GM18526 (cell line): ENCODE measurements around the gene SPAG5.
A peak's percentile ranks its signal among the peaks of the same experiment; 100 is the strongest.

Source experiments
- POLR2A ChIP-seq: IDR thresholded peaks from 3 replicates; pipeline ENCODE4 v1.6.1; 2011; ENCODE audit not compliant: insufficient read length; ENCODE audit errors: extremely low read depth

The SPAG5 gene

DNA sequence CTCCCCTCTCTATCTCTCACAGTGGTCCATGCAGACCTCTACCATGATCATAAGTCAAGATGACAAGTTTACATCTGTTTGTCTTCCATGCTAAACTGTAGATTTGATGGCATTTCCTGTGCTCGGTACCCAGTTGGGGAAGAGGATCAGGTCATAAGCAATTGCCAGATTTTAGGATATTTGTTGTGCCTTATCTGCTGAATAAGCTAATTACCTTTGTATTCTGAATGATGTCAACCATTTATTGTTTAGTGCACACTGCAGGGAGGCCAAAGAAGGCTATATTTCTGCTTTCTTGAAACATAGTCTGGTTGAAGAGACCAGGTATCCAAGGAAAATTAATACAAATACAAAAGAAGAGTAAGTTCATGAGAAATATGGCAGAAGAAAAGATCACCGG is 16.3 kb downstream of the SPAG5 start:
- no peak for TF ChIP-seq POLR2A

DNA sequence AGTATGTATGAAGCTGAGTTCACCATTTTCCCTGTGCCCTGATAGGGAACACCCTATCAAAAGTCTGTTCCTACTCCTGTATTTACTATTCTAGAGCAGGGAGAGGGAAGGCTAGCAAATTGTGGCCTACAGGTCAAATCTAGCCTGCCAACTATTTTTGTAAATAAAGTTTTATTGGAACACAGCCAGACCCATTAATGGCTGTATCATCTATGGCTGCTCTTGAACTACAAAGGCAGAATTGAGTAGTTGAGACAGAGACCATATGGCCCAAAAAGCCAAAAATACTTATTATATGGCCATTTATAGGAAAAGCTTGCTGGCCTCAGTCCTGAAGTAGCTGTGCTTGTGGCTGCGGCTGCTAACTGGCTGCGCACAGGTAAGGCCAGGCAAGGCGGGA is 17.9 kb downstream of the SPAG5 start:
- no peak for TF ChIP-seq POLR2A

GRCh38 chr17:28579526-28579925 is 19.3 kb downstream of the SPAG5 start:
- TF ChIP-seq POLR2A: no peak

GRCh38 chr17:28578246-28579195 is 20.3 kb downstream of the SPAG5 start:
- no peak for TF ChIP-seq POLR2A

GRCh38 chr17:28577466-28577824 is 21.4 kb downstream of the SPAG5 start:
- no peak for TF ChIP-seq POLR2A

- TF ChIP-seq POLR2A: peak; percentile 86
These were observed 21.9 kb downstream of the SPAG5 start, which contains the start of gene ALDOC for GRCh38 chr17:28576758-28577465. ALDOC (minus strand) TSS chr17:28576895; CDS start chr17:28575532, 1,363 bp downstream.

- TF ChIP-seq POLR2A: no peak
These were observed 23.6 kb downstream of the SPAG5 start for GRCh38 chr17:28575126-28575795.

GRCh38 chr17:28574526-28574925 is 24.3 kb downstream of the SPAG5 start:
- no peak for TF ChIP-seq POLR2A

GRCh38 chr17:28573966-28574480 is 24.8 kb downstream of the SPAG5 start:
- no peak for TF ChIP-seq POLR2A

DNA sequence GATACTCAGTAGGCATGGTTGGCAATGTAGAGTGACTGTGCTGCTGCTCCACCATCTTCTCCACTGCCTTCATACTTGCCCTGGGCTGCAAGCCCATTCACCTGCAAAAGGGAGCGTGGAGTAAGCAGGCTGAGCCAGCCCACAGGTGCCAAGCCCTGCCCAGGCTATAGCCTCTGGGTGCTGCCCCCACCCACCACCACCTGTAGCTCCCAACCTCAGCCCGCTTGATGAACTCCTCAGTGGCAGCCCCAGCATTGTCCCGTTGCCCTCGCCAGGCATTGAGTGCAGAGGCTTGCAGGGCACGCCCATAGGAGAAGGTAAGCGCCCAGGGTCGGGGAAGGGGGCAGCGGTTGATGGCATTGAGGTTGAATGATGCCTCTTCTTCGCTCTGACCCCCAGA is 25.3 kb downstream of the SPAG5 start:
- no peak for TF ChIP-seq POLR2A

DNA sequence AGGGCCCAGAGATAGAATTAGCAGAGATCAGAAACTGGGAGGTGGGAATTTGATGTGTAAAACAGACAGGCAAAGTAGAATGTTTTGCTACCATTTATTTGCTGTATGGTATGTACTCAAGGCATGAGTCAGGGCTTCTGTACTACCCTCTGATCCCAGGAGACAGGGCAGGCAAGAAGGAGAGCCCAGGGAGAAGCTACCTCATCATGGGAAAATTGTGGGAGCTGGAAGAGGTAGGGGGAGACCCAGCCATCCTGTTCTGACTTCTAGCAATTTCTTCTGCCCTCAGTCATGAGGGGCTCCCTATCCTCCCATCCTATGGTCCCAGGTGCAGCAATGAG is 25.8 kb downstream of the SPAG5 start:
- no peak for TF ChIP-seq POLR2A

DNA sequence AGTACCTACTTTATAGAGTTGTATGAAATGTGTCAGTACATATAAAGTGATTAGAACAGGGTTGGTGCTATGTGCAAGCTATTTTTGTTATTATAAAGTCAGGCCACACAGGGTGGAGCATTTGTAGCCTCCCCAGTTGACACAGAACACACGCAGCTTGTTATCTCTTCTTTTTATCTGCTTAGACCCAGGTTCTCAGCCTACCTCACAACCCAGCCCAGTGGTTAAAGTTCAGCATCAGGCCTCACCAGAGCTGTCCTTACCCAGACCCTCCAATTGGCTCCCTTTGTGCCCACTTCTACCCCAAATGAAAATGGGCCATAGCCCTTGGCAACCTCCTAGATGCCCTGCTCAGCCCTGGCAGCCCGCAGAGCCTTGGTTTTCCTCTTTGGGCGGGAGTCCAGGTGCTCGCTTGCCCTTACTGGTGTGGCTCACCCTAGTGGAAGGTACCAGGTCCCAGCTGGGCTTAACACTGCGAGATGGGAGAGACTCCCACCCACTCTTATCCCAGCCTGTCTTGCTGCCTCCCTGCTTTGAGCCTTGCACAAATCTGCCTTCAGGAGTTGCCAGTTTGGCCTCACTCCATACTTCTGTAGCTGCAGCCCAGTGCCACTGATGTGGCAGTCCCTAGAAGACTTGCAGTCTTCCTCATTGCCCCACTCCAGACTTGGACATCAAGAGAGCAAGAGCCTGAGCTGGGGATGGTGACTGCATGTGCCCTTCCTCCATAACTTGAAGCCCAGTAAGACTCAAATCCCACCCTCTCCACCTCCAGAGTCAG is 26.4 kb downstream of the SPAG5 start:
- TF ChIP-seq POLR2A: no peak

DNA sequence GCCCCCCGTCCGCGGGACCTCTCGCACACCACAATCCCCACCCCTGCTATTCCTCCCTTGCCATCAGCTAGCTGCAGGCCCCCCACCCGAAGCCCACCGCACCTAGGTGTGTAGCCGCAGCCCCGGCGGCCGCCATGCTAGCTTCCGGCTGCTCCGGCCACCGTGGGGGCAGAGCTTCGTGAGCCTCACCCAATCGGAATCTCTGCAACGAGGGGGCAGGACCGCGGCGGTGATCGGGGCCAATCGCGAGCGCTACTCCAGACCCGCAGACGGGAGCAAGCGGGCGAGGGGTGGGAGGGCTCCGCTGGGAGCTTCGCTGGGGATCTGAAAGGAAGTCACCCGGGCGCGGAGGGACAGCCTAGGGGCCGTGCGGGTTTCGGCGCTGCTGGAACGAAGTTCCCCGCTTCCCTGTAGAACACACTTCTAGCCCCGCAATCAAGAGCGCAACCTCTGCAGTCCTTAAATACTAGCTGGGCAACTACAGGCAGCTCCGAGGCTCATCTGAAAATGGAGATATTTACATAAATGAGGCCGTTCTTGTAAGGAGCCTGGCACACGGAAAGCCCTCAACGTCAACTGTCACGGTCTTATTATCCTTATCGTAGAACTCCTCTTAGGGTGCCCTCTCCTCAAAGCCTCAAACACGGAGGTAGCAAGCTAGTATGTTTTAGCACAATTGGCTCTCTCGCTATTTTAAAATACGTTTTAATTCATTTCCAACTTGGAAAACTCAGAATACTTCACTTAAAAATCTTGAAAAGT is 27.3 kb downstream of the SPAG5 start, which contains the start of gene PIGS:
Gene PIGS (minus strand): TSS at position 164 of the 762 bp plus-strand sequence. CDS start 28 bp downstream, at position 136.
- TF ChIP-seq POLR2A: peak; percentile 86
